ENCODE results near the gene TRPC4AP.

Gene TRPC4AP

DNA sequence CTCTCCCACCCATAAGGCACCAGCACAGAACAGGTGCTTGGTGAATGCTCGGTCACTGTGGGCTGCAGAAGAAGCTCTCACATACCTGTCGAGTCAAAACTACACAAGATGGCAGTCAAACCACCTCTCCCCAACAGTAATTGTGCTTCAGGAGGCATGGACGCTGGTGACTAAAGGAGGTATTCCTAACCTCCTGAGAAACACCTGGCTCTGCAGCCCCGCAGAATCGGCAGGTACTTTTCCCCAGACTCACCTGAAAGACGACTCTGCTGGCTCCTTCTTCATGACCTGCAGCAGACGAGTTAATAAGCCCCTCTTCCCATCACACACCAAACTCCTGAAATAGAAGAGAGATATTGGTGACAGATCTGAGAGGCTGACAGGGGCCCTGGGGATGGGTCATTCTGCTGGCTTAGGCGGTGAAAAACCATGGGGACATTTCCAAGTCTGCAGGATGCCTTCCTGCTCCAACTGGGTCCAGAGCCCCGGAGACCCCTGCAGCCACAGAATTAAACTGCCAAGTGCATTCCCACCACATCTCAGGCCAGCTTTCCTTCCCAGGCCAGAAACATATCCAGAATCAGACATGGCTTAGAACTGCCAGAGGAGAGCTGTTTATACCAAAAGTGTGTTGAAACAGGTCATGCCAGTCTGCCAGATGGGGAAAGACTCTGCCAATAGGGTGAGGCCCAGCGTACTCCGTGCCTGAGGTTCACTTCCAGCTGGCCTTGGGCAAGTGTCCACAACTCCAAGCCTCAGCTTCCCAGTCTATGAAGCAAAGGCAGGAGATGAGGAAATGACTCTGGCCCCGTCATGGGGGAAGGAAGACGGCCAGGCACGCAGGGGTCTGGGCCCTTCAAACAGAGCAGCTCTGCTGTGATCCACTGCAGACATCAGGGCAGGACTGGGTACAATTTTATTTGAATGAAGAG is 83.9 kb downstream of the TRPC4AP start:
- no peak overlapping the region for H3K9ac ChIP-seq (ENCODE audit: insufficient read length, low read depth)
- peaks cover 3% of the 10 kb centered on the region for H3K4me1 ChIP-seq (ENCODE audit: insufficient read depth, insufficient read length)
- H3K4me3 ChIP-seq (ENCODE audit: insufficient read length, low read depth): no peak overlapping the region
- H3K27me3 ChIP-seq (ENCODE audit: insufficient read depth, insufficient read length): no peaks in the 10 kb centered on the region
- peaks cover 97% of the 10 kb centered on the region for H3K36me3 ChIP-seq (ENCODE audit: insufficient read depth, insufficient read length, low read length)
- TF ChIP-seq YY1 (IDR thresholded peaks at IDR 0.05; ENCODE audit: insufficient read depth, insufficient read length) (no peak), SUZ12 (IDR thresholded peaks at IDR 0.05; ENCODE audit: extremely low read depth, insufficient read depth, insufficient read length) (no peak), ZNF274 (IDR thresholded peaks at IDR 0.05; ENCODE audit: low read depth, low read length) (no peak)
- no peaks in the 10 kb centered on the region for H3K9me3 ChIP-seq (ENCODE audit: insufficient read depth, low read length)
- DNase-seq (ENCODE audit: low read depth, low spot score): no peak

DNA sequence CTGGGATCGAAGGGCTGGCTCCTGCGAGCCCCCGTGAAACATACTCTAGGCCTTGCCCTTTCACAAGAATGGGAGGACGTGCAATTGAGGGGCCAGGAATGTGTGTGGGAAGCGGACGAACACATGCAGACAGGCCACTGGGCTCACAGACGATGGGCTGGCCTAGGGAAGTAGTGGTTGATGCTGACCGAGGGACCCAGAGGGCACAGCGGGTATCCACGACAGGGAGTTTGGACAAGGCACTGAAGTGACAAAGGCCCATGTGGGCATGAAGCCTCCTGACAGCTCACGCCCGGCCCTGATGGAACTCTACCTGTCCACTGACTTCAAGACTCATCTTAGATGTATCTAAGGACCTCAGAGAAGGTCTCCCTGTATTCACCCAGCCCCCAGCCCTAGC is 84.7 kb downstream of the TRPC4AP start:
- TF ChIP-seq ZNF274 (IDR thresholded peaks at IDR 0.05; ENCODE audit: low read depth, low read length): no peak
- no peak for TF ChIP-seq SUZ12 (IDR thresholded peaks at IDR 0.05; ENCODE audit: extremely low read depth, insufficient read depth, insufficient read length)
- TF ChIP-seq YY1 (IDR thresholded peaks at IDR 0.05; ENCODE audit: insufficient read depth, insufficient read length): no peak
- DNase-seq (ENCODE audit: low read depth, low spot score): no peak
- Histone ChIP-seq H3K9ac (ENCODE audit: insufficient read length, low read depth) (no peak overlapping the region), H3K9me3 (ENCODE audit: insufficient read depth, low read length) (no peaks in the 10 kb centered on the region), H3K27me3 (ENCODE audit: insufficient read depth, insufficient read length) (no peaks in the 10 kb centered on the region), H3K36me3 (ENCODE audit: insufficient read depth, insufficient read length, low read length) (peaks cover 97% of the 10 kb centered on the region), H3K4me1 (ENCODE audit: insufficient read depth, insufficient read length) (peaks cover 3% of the 10 kb centered on the region), H3K4me3 (ENCODE audit: insufficient read length, low read depth) (no peak overlapping the region)

DNA sequence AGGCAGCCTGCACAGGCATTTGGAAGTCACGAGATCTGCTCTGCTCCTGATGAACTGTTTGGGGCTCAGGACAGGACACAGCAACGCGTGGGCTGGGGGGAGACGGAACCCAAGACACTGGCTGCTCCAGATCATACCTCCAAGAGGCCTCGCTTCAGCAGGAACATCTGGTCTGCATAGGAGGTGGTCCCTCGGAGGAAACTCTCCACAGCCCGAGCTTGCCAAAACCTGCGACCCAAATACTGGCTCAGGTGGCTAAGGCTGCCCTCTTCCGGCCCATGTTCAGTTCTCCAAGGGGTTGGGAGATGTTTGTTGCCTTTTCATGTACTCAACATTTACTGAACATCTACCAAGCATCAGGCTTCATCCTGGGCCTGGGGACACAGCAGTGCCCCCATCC is 85.2 kb downstream of the TRPC4AP start:
- H3K27me3 ChIP-seq (ENCODE audit: insufficient read depth, insufficient read length): no peaks in the 10 kb centered on the region
- no peaks in the 10 kb centered on the region for H3K9me3 ChIP-seq (ENCODE audit: insufficient read depth, low read length)
- no peak overlapping the region for H3K4me3 ChIP-seq (ENCODE audit: insufficient read length, low read depth)
- no peak for DNase-seq (ENCODE audit: low read depth, low spot score)
- H3K36me3 ChIP-seq (ENCODE audit: insufficient read depth, insufficient read length, low read length): peaks cover 97% of the 10 kb centered on the region
- no peak overlapping the region for H3K9ac ChIP-seq (ENCODE audit: insufficient read length, low read depth)
- TF ChIP-seq YY1 (IDR thresholded peaks at IDR 0.05; ENCODE audit: insufficient read depth, insufficient read length) (no peak), SUZ12 (IDR thresholded peaks at IDR 0.05; ENCODE audit: extremely low read depth, insufficient read depth, insufficient read length) (no peak), ZNF274 (IDR thresholded peaks at IDR 0.05; ENCODE audit: low read depth, low read length) (no peak)
- peaks cover 3% of the 10 kb centered on the region for H3K4me1 ChIP-seq (ENCODE audit: insufficient read depth, insufficient read length)

DNA sequence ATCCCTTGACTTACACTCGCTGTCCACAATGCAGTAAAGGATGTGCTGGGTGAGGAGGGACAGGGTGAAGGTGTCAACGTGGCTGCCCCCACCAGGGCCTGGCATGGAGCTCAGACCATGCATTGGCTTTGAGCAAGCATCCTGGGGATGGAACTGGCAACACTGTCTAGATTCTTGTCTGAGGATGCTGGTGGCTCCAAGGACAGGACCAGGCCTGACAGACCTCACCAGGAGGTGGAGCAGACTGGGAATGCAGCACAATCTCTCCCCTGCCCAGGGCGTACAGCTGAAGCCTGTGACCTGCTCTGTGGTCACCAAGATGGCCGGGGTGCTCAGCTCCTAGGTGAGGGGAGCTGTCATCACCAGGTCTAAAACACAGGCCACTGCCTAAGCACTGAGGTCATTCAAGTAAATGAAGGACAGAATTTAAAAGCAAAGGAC is 86.1 kb downstream of the TRPC4AP start:
- Histone ChIP-seq H3K36me3 (ENCODE audit: insufficient read depth, insufficient read length, low read length) (peaks cover 97% of the 10 kb centered on the region), H3K27me3 (ENCODE audit: insufficient read depth, insufficient read length) (no peaks in the 10 kb centered on the region), H3K4me3 (ENCODE audit: insufficient read length, low read depth) (no peak overlapping the region), H3K4me1 (ENCODE audit: insufficient read depth, insufficient read length) (peaks cover 3% of the 10 kb centered on the region), H3K9me3 (ENCODE audit: insufficient read depth, low read length) (no peaks in the 10 kb centered on the region), H3K9ac (ENCODE audit: insufficient read length, low read depth) (no peak overlapping the region)
- TF ChIP-seq YY1 (IDR thresholded peaks at IDR 0.05; ENCODE audit: insufficient read depth, insufficient read length) (no peak), SUZ12 (IDR thresholded peaks at IDR 0.05; ENCODE audit: extremely low read depth, insufficient read depth, insufficient read length) (no peak), ZNF274 (IDR thresholded peaks at IDR 0.05; ENCODE audit: low read depth, low read length) (no peak)
- no peak for DNase-seq (ENCODE audit: low read depth, low spot score)

DNA sequence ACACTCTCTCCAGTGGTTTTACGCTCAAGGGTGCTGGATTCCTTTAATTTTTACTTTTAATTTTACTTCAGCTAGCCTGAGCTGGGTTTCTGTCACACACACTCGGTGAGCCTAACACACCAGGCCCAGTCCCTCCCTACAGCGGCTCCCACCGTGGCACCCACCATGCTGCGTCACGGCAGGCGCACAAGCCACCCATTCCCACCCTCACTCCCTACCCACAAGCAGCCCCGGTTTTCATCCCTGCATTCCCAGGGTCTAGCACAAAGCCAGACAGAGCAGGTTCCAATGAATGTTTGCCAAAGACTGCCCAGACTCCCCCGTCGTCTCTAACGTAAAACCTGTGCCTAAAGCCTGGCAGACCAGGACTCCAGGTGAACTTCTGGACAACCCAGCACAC is 86.6 kb downstream of the TRPC4AP start:
- no peak overlapping the region for H3K4me3 ChIP-seq (ENCODE audit: insufficient read length, low read depth)

DNA sequence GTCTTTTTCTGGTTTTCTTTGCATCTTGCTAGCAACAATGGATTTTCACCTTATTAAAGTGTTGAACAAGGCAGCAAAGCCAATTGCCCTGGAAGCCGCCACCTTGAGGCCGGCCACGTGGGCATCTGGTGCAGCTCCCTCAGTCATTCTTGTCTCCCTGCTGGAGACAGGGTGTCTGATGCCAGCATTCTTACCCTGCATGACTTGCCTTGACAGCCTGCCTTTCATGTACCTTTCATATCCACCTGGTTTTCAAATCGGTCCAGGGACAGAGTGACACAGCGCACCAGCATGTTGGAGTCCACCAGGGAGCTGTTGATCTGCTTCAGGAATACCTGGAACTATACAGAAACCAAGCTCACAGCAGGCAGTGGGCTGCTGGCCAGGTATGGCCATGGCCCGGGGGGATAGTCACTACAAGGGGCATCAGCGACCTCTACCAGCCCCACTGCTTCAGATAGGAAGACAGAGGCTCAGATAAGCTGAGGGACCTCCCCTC is 87.1 kb downstream of the TRPC4AP start:
- Histone ChIP-seq H3K9me3 (ENCODE audit: insufficient read depth, low read length) (no peaks in the 10 kb centered on the region), H3K4me1 (ENCODE audit: insufficient read depth, insufficient read length) (peaks cover under 1% of the 10 kb centered on the region), H3K4me3 (ENCODE audit: insufficient read length, low read depth) (no peak overlapping the region), H3K9ac (ENCODE audit: insufficient read length, low read depth) (no peak overlapping the region), H3K36me3 (ENCODE audit: insufficient read depth, insufficient read length, low read length) (peaks cover 99% of the 10 kb centered on the region), H3K27me3 (ENCODE audit: insufficient read depth, insufficient read length) (no peaks in the 10 kb centered on the region)
- TF ChIP-seq SUZ12 (IDR thresholded peaks at IDR 0.05; ENCODE audit: extremely low read depth, insufficient read depth, insufficient read length): no peak
- TF ChIP-seq ZNF274 (IDR thresholded peaks at IDR 0.05; ENCODE audit: low read depth, low read length): no peak
- no peak for TF ChIP-seq YY1 (IDR thresholded peaks at IDR 0.05; ENCODE audit: insufficient read depth, insufficient read length)
- DNase-seq (ENCODE audit: low read depth, low spot score): no peak

More for the DNA sequence above, 86.6 kb downstream of the TRPC4AP start:
- TF ChIP-seq YY1 (IDR thresholded peaks at IDR 0.05; ENCODE audit: insufficient read depth, insufficient read length) (no peak), SUZ12 (IDR thresholded peaks at IDR 0.05; ENCODE audit: extremely low read depth, insufficient read depth, insufficient read length) (no peak), ZNF274 (IDR thresholded peaks at IDR 0.05; ENCODE audit: low read depth, low read length) (no peak)
- DNase-seq (ENCODE audit: low read depth, low spot score): no peak
- Histone ChIP-seq H3K9ac (ENCODE audit: insufficient read length, low read depth) (no peak overlapping the region), H3K27me3 (ENCODE audit: insufficient read depth, insufficient read length) (no peaks in the 10 kb centered on the region), H3K36me3 (ENCODE audit: insufficient read depth, insufficient read length, low read length) (peaks cover 97% of the 10 kb centered on the region), H3K9me3 (ENCODE audit: insufficient read depth, low read length) (no peaks in the 10 kb centered on the region), H3K4me1 (ENCODE audit: insufficient read depth, insufficient read length) (peaks cover 3% of the 10 kb centered on the region)

DNA sequence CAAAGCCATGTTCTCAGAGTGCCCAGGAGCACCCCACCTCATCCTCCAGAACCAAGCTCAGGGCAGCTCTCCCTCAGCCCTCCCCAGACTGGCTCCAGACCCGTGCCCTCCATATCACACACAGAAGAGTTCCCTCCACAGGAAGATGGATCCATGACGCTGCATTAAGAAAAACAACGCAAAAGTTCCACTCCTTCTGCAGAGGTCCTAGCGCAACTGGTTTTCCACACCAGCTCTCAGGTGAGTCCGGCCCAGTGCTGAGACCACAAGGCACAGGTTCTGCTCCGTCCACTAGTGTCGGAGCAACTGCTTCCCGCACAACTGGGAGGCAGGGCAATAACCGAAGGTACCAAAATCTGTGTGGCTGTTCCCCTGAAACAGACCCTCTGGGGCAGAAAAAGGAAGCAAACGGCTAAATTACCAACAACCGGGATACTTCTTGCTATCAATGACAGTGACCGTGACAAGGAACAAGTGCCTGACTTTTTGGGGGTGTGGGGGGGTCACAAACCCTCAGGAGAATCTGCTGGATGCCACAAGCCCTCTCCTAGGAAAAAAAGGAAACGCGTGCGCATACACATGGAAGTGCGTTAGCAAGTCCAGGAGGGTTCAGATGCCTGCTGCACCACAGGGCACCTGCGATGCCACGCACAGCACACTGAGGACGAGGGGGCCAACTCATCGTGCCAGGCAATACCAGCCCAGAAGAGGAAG is 87.7 kb downstream of the TRPC4AP start:
- H3K9ac ChIP-seq (ENCODE audit: insufficient read length, low read depth): no peak overlapping the region
- TF ChIP-seq YY1 (IDR thresholded peaks at IDR 0.05; ENCODE audit: insufficient read depth, insufficient read length) (no peak), ZNF274 (IDR thresholded peaks at IDR 0.05; ENCODE audit: low read depth, low read length) (no peak), SUZ12 (IDR thresholded peaks at IDR 0.05; ENCODE audit: extremely low read depth, insufficient read depth, insufficient read length) (no peak)
- H3K9me3 ChIP-seq (ENCODE audit: insufficient read depth, low read length): no peaks in the 10 kb centered on the region
- H3K4me1 ChIP-seq (ENCODE audit: insufficient read depth, insufficient read length): no peaks in the 10 kb centered on the region
- peaks cover 100% of the 10 kb centered on the region for H3K36me3 ChIP-seq (ENCODE audit: insufficient read depth, insufficient read length, low read length)
- H3K27me3 ChIP-seq (ENCODE audit: insufficient read depth, insufficient read length): no peaks in the 10 kb centered on the region
- no peak for DNase-seq (ENCODE audit: low read depth, low spot score)
- no peak overlapping the region for H3K4me3 ChIP-seq (ENCODE audit: insufficient read length, low read depth)

All from NT2/D1 (cell line).